C4-2B (cell line): Measurements from ENCODE around the gene HPCAL1.

Experiments
- ZFX ChIP-seq: fragments of 450-650 bp; IDR thresholded peaks from 2 replicates; pipeline ENCODE4 v1.6.1; 2017
- TF ChIP-seq, protein P1 (sequence below): fragments of 450-650 bp; conservative IDR thresholded peaks from 2 replicates; pipeline ENCODE4 v1.5.1; 2017; ENCODE audit warnings: mild to moderate bottlenecking

- TF ChIP-seq, protein P1, sequence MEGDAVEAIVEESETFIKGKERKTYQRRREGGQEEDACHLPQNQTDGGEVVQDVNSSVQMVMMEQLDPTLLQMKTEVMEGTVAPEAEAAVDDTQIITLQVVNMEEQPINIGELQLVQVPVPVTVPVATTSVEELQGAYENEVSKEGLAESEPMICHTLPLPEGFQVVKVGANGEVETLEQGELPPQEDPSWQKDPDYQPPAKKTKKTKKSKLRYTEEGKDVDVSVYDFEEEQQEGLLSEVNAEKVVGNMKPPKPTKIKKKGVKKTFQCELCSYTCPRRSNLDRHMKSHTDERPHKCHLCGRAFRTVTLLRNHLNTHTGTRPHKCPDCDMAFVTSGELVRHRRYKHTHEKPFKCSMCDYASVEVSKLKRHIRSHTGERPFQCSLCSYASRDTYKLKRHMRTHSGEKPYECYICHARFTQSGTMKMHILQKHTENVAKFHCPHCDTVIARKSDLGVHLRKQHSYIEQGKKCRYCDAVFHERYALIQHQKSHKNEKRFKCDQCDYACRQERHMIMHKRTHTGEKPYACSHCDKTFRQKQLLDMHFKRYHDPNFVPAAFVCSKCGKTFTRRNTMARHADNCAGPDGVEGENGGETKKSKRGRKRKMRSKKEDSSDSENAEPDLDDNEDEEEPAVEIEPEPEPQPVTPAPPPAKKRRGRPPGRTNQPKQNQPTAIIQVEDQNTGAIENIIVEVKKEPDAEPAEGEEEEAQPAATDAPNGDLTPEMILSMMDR: no peak
- TF ChIP-seq ZFX: no peak
Observed at GRCh38 chr2:10305715-10306114, 3.0 kb downstream of the HPCAL1 start.
